ENCODE results near the gene ZSCAN21. TPM values are rescaled to one million over a fixed set of nuclear protein-coding genes. Genes with fewer than 3 reads are reported as not detected.

ZSCAN21 gene
- polyA plus RNA-seq, 5 donors: 23.1 to 27.0 (median 25.6) TPM

- no peak for DNase-seq
Observed at GRCh38 chr7:100098913-100099312, 49.3 kb downstream of the ZSCAN21 start.

- no peak for DNase-seq
Observed at GRCh38 chr7:100099452-100099851, 49.9 kb downstream of the ZSCAN21 start.

DNA sequence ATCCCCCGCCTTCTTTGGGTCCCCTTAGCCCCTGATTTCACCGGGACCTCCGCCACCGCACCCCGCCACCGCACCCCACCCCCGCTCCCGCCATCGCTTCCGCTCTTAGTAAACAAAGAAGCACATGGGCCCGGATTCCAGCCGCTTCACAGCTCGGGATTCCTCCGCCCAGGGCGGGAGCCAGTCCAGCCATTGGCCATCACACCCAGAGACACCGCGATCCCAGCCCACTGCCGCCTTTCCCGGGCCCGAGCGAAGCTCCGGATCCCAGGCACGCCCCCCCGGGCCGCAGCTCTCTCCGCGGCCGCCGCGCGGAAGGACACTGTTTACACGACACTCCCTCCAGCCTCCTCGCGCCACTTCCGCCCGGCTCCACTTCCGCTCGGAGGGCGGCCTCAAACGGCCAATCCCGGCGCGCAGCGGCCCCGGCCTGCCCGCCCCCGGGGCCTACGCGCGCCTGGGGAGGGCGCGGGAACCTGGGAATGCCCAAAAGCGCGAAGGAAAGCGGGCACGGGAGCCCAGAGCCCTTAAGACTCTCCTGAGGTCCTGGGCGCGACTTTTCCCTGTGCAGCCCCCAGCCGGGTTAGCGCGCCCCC, 50.9 kb downstream of the ZSCAN21 start:
- DNase-seq: peak; percentile 97 to 98

GRCh38 chr7:100101016-100101862, 51.7 kb downstream of the ZSCAN21 start, which contains the start of the genes AP4M1 and MCM7:
Gene AP4M1 (plus strand): TSS chr7:100101643. CDS start chr7:100101715, 72 bp downstream.
Gene MCM7 (minus strand): TSS chr7:100101397. CDS start chr7:100101294, 103 bp downstream.
- DNase-seq: peak; percentile 97 to 98

- DNase-seq: no peak
Observed at GRCh38 chr7:100102950-100103840, 53.6 kb downstream of the ZSCAN21 start.

GRCh38 chr7:100105534-100105933, 56.0 kb downstream of the ZSCAN21 start:
- no peak for DNase-seq

DNA sequence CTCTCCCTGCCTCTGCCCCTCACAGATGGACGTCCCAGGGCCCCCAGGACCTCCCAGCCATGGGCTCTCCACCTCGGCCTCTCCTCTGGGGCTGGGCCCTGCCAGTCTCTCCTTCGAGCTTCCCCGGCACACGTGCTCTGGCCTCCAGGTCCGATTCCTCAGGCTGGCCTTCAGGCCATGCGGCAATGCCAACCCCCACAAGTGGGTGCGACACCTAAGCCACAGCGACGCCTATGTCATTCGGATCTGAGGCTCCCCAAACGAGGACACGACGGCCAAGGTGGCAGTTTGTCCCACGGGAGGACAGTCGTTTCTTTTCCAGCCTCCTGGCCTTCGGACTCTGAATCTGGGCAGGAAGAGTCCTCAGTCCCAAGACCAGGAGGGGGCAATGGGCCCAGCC, 57.1 kb downstream of the ZSCAN21 start:
- no peak for DNase-seq

- no peak for DNase-seq
Observed at GRCh38 chr7:100107125-100107737, 57.7 kb downstream of the ZSCAN21 start.

DNA sequence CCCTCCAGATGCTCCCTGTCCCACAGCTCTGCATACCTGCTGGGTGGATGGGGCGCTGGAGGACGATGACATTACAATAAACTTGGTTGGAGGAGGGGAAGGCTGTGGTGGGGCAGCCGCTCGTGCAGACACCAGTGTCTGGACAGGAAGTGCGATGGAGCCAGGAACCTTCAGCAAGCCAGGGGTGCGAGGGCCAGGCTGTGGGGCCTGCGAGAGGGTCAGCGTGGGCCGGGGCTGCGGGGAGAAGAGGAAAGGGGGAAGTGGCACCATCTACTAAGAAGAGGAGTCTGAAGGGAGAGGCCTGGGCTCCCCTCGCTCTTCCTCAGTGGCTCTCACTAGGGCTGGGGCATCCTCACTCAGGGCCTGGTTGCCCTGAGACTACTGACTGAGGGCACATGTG, 58.3 kb downstream of the ZSCAN21 start:
- DNase-seq: no peak

GRCh38 chr7:100109521-100110163, 60.1 kb downstream of the ZSCAN21 start:
- no peak for DNase-seq

DNA sequence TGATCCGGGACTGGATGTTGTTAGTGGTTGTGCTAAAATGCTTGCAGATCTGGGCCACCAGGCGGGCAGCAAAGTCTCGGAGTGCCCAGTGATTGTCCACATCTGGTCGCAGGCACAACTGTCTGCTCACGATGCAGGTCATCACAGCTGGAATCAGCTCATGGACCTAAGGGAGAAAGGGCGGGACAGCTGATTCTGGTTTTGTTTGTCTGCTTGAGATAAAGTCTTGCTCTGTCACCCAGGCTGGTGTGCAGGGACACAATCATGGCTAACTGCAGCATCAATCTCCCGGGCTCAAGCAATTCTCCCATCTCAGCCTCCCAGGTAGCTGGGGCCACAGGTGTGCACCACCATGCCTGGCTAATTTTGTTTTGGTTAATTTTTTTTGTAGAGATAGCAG, 61.6 kb downstream of the ZSCAN21 start:
- no peak for DNase-seq

GRCh38 chr7:100111914-100112313, 62.3 kb downstream of the ZSCAN21 start:
- DNase-seq: no peak

Other genes with a start within 250 kb of the ZSCAN21 start
- gene CYP3A43, start 221.8 kb upstream of the ZSCAN21 start, polyA plus RNA-seq (ENCODE audit: insufficient read depth in 1 of 5, insufficient read length in 5 of 5, low replicate concordance in 1 of 5): under 1 TPM; 0.09 to 0.50 (median 0.28) TPM
- gene OR2AE1, start 172.7 kb upstream of the ZSCAN21 start, polyA plus RNA-seq (ENCODE audit: insufficient read depth in 1 of 5, insufficient read length in 5 of 5, low replicate concordance in 1 of 5): under 1 TPM in 1 of 5 donors, not detected in 4; 0.10 TPM
- gene TRIM4, start 130.2 kb upstream of the ZSCAN21 start, polyA plus RNA-seq (ENCODE audit: insufficient read depth in 1 of 5, insufficient read length in 5 of 5, low replicate concordance in 1 of 5): 10 to 100 TPM; 35.0 to 45.0 (median 38.6) TPM
- 1 to 10 TPM in 3 of 5 donors, under 1 TPM in 2; 0.93 to 1.5 (median 1.0) TPM for gene GJC3, start 120.2 kb upstream of the ZSCAN21 start, polyA plus RNA-seq (ENCODE audit: insufficient read depth in 1 of 5, insufficient read length in 5 of 5, low replicate concordance in 1 of 5)
- 100 to 1,000 TPM in 1 of 5 donors, under 1 TPM in 4; 0.24 to 101 (median 0.51) TPM for gene AZGP1, start 73.7 kb upstream of the ZSCAN21 start, polyA plus RNA-seq (ENCODE audit: insufficient read depth in 1 of 5, insufficient read length in 5 of 5, low replicate concordance in 1 of 5)
- 10 to 100 TPM; 75.2 to 93.9 (median 86.2) TPM for gene ZKSCAN1, start 34.2 kb upstream of the ZSCAN21 start, polyA plus RNA-seq (ENCODE audit: insufficient read depth in 1 of 5, insufficient read length in 5 of 5, low replicate concordance in 1 of 5)
- gene ZNF3, start 31.9 kb downstream of the ZSCAN21 start, polyA plus RNA-seq (ENCODE audit: insufficient read depth in 1 of 5, insufficient read length in 5 of 5, low replicate concordance in 1 of 5): 10 to 100 TPM; 38.7 to 54.7 (median 48.2) TPM
- 100 to 1,000 TPM; 112 to 138 (median 122) TPM for gene COPS6, start 39.2 kb downstream of the ZSCAN21 start, polyA plus RNA-seq (ENCODE audit: insufficient read depth in 1 of 5, insufficient read length in 5 of 5, low replicate concordance in 1 of 5)
- 100 to 1,000 TPM; 129 to 144 (median 140) TPM for gene MCM7, start 51.6 kb downstream of the ZSCAN21 start, polyA plus RNA-seq (ENCODE audit: insufficient read depth in 1 of 5, insufficient read length in 5 of 5, low replicate concordance in 1 of 5)
- 10 to 100 TPM; 34.5 to 43.4 (median 36.5) TPM for gene AP4M1, start 51.9 kb downstream of the ZSCAN21 start, polyA plus RNA-seq (ENCODE audit: insufficient read depth in 1 of 5, insufficient read length in 5 of 5, low replicate concordance in 1 of 5)
- gene TAF6, start 69.6 kb downstream of the ZSCAN21 start, polyA plus RNA-seq (ENCODE audit: insufficient read depth in 1 of 5, insufficient read length in 5 of 5, low replicate concordance in 1 of 5): 10 to 100 TPM; 49.1 to 65.9 (median 58.1) TPM
- gene CNPY4, start 69.9 kb downstream of the ZSCAN21 start, polyA plus RNA-seq (ENCODE audit: insufficient read depth in 1 of 5, insufficient read length in 5 of 5, low replicate concordance in 1 of 5): 10 to 100 TPM; 39.7 to 49.3 (median 41.5) TPM
- 1 to 10 TPM; 1.1 to 2.5 (median 1.3) TPM for gene MBLAC1, start 77.2 kb downstream of the ZSCAN21 start, polyA plus RNA-seq (ENCODE audit: insufficient read depth in 1 of 5, insufficient read length in 5 of 5, low replicate concordance in 1 of 5)
- 100 to 1,000 TPM in 1 of 5 donors, 10 to 100 TPM in 4; 75.2 to 132 (median 92.2) TPM for gene LAMTOR4, start 99.1 kb downstream of the ZSCAN21 start, polyA plus RNA-seq (ENCODE audit: insufficient read depth in 1 of 5, insufficient read length in 5 of 5, low replicate concordance in 1 of 5)
- 10 to 100 TPM; 16.0 to 22.3 (median 17.4) TPM for gene TRAPPC14, start 108.9 kb downstream of the ZSCAN21 start, polyA plus RNA-seq (ENCODE audit: insufficient read depth in 1 of 5, insufficient read length in 5 of 5, low replicate concordance in 1 of 5)
- 10 to 100 TPM; 16.3 to 27.2 (median 16.9) TPM for gene GAL3ST4, start 118.8 kb downstream of the ZSCAN21 start, polyA plus RNA-seq (ENCODE audit: insufficient read depth in 1 of 5, insufficient read length in 5 of 5, low replicate concordance in 1 of 5)
- 10 to 100 TPM in 3 of 5 donors, 1 to 10 TPM in 2; 7.6 to 18.4 (median 14.1) TPM for gene GPC2, start 127.6 kb downstream of the ZSCAN21 start, polyA plus RNA-seq (ENCODE audit: insufficient read depth in 1 of 5, insufficient read length in 5 of 5, low replicate concordance in 1 of 5)
- 10 to 100 TPM; 15.9 to 24.7 (median 21.1) TPM for gene STAG3, start 128.1 kb downstream of the ZSCAN21 start, polyA plus RNA-seq (ENCODE audit: insufficient read depth in 1 of 5, insufficient read length in 5 of 5, low replicate concordance in 1 of 5)
- gene PVRIG, start 170.2 kb downstream of the ZSCAN21 start, polyA plus RNA-seq (ENCODE audit: insufficient read depth in 1 of 5, insufficient read length in 5 of 5, low replicate concordance in 1 of 5): 1 to 10 TPM; 4.9 to 9.3 (median 7.7) TPM

Measured in right lung (tissue), 5 donors.